IMR-90 (cell line): Measurements from ENCODE around the gene TANK. TPM values are rescaled to one million over a fixed set of nuclear protein-coding genes. Genes with fewer than 3 reads are reported as not detected.

Experiments
- ATAC-seq: fragments of 200-7000 bp; cut with Tn5 transposase; 2 replicates; pipeline ENCODE4 v1.9.1; 2020; ENCODE audit warnings: low read depth, mild to moderate bottlenecking, moderate library complexity
- BruUV-seq: library from RNA; stranded (reverse); fragments of 400-500 nt; replicated peaks from 2 replicates; lab custom pipeline; 2021; lab: Mats Ljungman, UMichigan
- CTCF ChIA-PET: fragments of 300-600 bp; formaldehyde crosslinking; extraction: SDS; loops from one replicate; lab custom pipeline; 2021; ENCODE audit warnings: antibody characterized with exemption; lab: Yijun Ruan, JAX
- POLR2A ChIA-PET: fragments of 300-600 bp; sonication (Branson Sonifier 250); formaldehyde crosslinking; loops from one replicate; lab custom pipeline; 2022; ENCODE audit warnings: antibody characterized with exemption; ENCODE audit not compliant: unreplicated experiment; lab: Charles Lee
- DNase-seq: peaks from one replicate; pipeline ENCODE4 v3.0.0; 2013
- H2AFZ ChIP-seq: replicated peaks from 2 replicates; pipeline ENCODE3; 2013; ENCODE audit warnings: low read length, mild to moderate bottlenecking; ENCODE audit not compliant: poor library complexity
- H2AK5ac ChIP-seq: 2 replicates; pipeline ENCODE4 v1.6.1; 2013; ENCODE audit warnings: low read depth, low read length, inconsistent platforms
- H2AK9ac ChIP-seq: replicated peaks from 2 replicates; pipeline ENCODE3; 2013; ENCODE audit warnings: mild to moderate bottlenecking, low read depth, low read length, moderate library complexity; ENCODE audit not compliant: poor library complexity
- H2BK120ac ChIP-seq: 2 replicates; pipeline ENCODE4 v1.6.1; 2013; ENCODE audit warnings: low read depth, low read length, inconsistent platforms
- H2BK15ac ChIP-seq: 3 replicates; pipeline ENCODE4 v1.6.1; 2013; ENCODE audit warnings: low read depth, low read length, inconsistent platforms
- H2BK20ac ChIP-seq: 2 replicates; pipeline ENCODE4 v1.6.1; 2013; ENCODE audit warnings: low read depth, mild to moderate bottlenecking, inconsistent platforms, low read length, moderate library complexity
- H2BK5ac ChIP-seq: 2 replicates; pipeline ENCODE4 v1.6.1; 2013; ENCODE audit warnings: mild to moderate bottlenecking, low read depth, low read length, inconsistent platforms; ENCODE audit not compliant: poor library complexity, severe bottlenecking
- H3K14ac ChIP-seq: replicated peaks from 2 replicates; pipeline ENCODE4 v1.6.1; 2013; ENCODE audit warnings: low read depth, low read length, inconsistent platforms
- H3K18ac ChIP-seq: 2 replicates; pipeline ENCODE4 v1.6.1; 2013; ENCODE audit warnings: low read depth, low read length, control low read depth
- H3K23ac ChIP-seq: 2 replicates; pipeline ENCODE4 v1.6.1; 2013; ENCODE audit warnings: low read depth, low read length, inconsistent platforms
- H3K27ac ChIP-seq: 2 replicates; pipeline ENCODE4 v1.5.1; 2013; ENCODE audit warnings: mild to moderate bottlenecking, control low read depth, low read length; ENCODE audit not compliant: insufficient read depth
- H3K27me3 ChIP-seq: 2 replicates; pipeline ENCODE4 v1.6.1; 2013; ENCODE audit warnings: low read length; ENCODE audit not compliant: control insufficient read depth, insufficient read depth
- H3K36me3 ChIP-seq: 2 replicates; pipeline ENCODE4 v1.6.1; 2013; ENCODE audit warnings: low read length, mixed read lengths; ENCODE audit not compliant: control insufficient read depth, insufficient read depth
- H3K4ac ChIP-seq: 2 replicates; pipeline ENCODE4 v1.6.1; 2013; ENCODE audit warnings: low read depth, low read length, inconsistent platforms
- H3K4me1 ChIP-seq: 2 replicates; pipeline ENCODE4 v1.6.1; 2013; ENCODE audit warnings: low read length, mixed read lengths; ENCODE audit not compliant: control insufficient read depth, insufficient read depth
- H3K4me2 ChIP-seq: 2 replicates; pipeline ENCODE4 v1.6.1; 2013; ENCODE audit warnings: low read depth, mild to moderate bottlenecking, control low read depth, low read length, moderate library complexity
- H3K4me3 ChIP-seq: 2 replicates; pipeline ENCODE4 v1.5.1; 2013; ENCODE audit warnings: low read depth, mild to moderate bottlenecking, control low read depth, low read length, moderate library complexity; ENCODE audit not compliant: insufficient read depth
- H3K56ac ChIP-seq: 2 replicates; pipeline ENCODE4 v1.6.1; 2013; ENCODE audit warnings: low read length, inconsistent platforms; ENCODE audit not compliant: insufficient read depth; ENCODE audit errors: extremely low read depth
- H3K79me1 ChIP-seq, 2 experiments: 2 replicates each; pipeline ENCODE4 v1.6.1; 2013; ENCODE audit warnings: low read length in 2 of 2, inconsistent platforms in 1 of 2, low read depth in 1 of 2
- H3K9ac ChIP-seq: 2 replicates; pipeline ENCODE4 v1.6.1; 2013; ENCODE audit warnings: low read depth, low read length, control low read depth
- H3K9me1 ChIP-seq: 2 replicates; pipeline ENCODE4 v1.6.1; 2013; ENCODE audit warnings: low read length, inconsistent platforms; ENCODE audit not compliant: insufficient read depth
- H3K9me3 ChIP-seq: 2 replicates; pipeline ENCODE4 v1.6.1; 2013; ENCODE audit warnings: low read length; ENCODE audit not compliant: control insufficient read depth, insufficient read depth
- H4K20me1 ChIP-seq: 2 replicates; pipeline ENCODE4 v1.6.1; 2013; ENCODE audit warnings: low read length, inconsistent platforms; ENCODE audit not compliant: insufficient read depth
- H4K5ac ChIP-seq: 2 replicates; pipeline ENCODE4 v1.6.1; 2013; ENCODE audit warnings: mild to moderate bottlenecking, low read depth, low read length, control low read depth
- H4K8ac ChIP-seq, 2 experiments: 2 replicates each; pipeline ENCODE4 v1.6.1; 2013; ENCODE audit warnings: low read depth in 2 of 2, low read length in 2 of 2, control low read depth in 1 of 2, inconsistent platforms in 1 of 2
- H4K91ac ChIP-seq: 2 replicates; pipeline ENCODE4 v1.6.1; 2013; ENCODE audit warnings: low read depth, low read length, inconsistent platforms; ENCODE audit not compliant: insufficient read depth
- CEBPB ChIP-seq: IDR thresholded peaks from 2 replicates; pipeline ENCODE4 v1.6.1; 2012; ENCODE audit warnings: low read depth, low read length, improper control_type of control experiment
- NFE2L2 ChIP-seq: fragments of 150-350 bp; IDR thresholded peaks from 2 replicates; pipeline ENCODE4 v1.6.1; 2016; ENCODE audit warnings: low read depth, mild to moderate bottlenecking, low read length
- RCOR1 ChIP-seq: IDR thresholded peaks from 2 replicates; pipeline ENCODE4 v1.6.1; 2012; ENCODE audit warnings: mild to moderate bottlenecking, low read length, improper control_type of control experiment; ENCODE audit not compliant: insufficient replicate concordance
- WGBS, 2 experiments: methylation state at CpG; one replicate each; pipeline versions ENCODE4 v1.1.5 to v1.1.7; 2013; ENCODE audit warnings: missing lambda C conversion rate in 2 of 2; ENCODE audit not compliant: insufficient read length in 1 of 2; ENCODE audit errors: extremely low coverage in 2 of 2; 5-methylcytosine and 5-hydroxymethylcytosine counted together
- dilution Hi-C: fragments of 300-500 bp; cut with HindIII; formaldehyde crosslinking; loops from one replicate; pipeline ENCODE4 v1.14.3; 2018; ENCODE audit warnings: low sequenced_read_pairs; ENCODE audit not compliant: unreplicated experiment
- in situ Hi-C: fragments of 300-500 bp; cut with MboI; formaldehyde crosslinking; loops from 3 replicates; pipeline ENCODE4 v1.14.3; 2019; ENCODE audit warnings: low sequenced_read_pairs, inconsistent platforms, mixed read lengths
- intact Hi-C: fragments of 100-400 bp; cut with micrococcal nuclease; formaldehyde crosslinking; loops from 2 replicates; pipeline ENCODE4 v1.10.0; 2022
- polyA plus RNA-seq, 3 experiments: library from polyadenylated mRNA; depleted of rRNA; stranded (reverse); fragments of >200 nt; gene quantifications; 2 replicates each; pipeline ENCODE4 v1.2.3, GENCODE V29; 2012; ENCODE audit warnings: low replicate concordance in 1 of 3
- total RNA-seq: library from RNA; depleted of rRNA; stranded (reverse); fragments of >200 nt; gene quantifications from 2 replicates; pipeline ENCODE4 v1.2.3, GENCODE V29; 2012
- TF ChIP-seq, protein P1 (sequence below): fragments of 150-350 bp; IDR thresholded peaks from 2 replicates; pipeline ENCODE4 v1.6.1; 2016; ENCODE audit warnings: low read depth, mild to moderate bottlenecking, low read length, moderate library complexity, borderline replicate concordance
- TF ChIP-seq, protein P2 (sequence below): conservative IDR thresholded peaks from 2 replicates; pipeline ENCODE4 v1.5.1; 2012; ENCODE audit warnings: mild to moderate bottlenecking, low read depth, low read length, improper control_type of control experiment

The TANK gene
- total and polyA plus RNA-seq, 2 of the 4 experiments (the other 2 are of a cell fraction) = 25.4 to 41.9 TPM

DNA sequence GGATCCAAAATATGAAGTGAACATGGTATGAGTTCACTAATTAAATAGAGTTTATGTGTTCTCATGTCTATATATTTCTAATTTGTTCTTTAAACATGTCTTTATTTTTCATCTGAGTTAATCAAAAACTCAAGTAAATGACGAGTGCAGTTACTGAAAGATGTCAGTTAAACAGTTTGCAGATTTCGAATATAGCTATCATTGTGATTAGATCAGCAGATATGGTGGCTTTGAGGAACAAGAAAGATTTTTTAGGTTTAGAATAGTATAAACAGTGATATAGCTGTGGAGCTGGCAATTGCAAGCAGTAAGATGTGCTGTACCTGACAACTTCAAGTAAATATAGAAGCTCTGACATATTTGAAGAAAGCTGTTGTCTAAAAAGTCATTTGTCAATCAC is 49.7 kb downstream of the TANK start:
- Histone ChIP-seq H3K56ac (no peak overlapping the region), H3K9me1 (no peaks in the 10 kb centered on the region), H3K79me1 (peaks cover 0 to 16% of the 10 kb centered on the region in 2 experiments; a peak in 2 of 4 replicates), H3K14ac (no peak overlapping the region), H3K4ac (no peak overlapping the region), H2AK9ac (no peak overlapping the region), H3K9ac (no peak overlapping the region), H3K36me3 (peaks cover 5% of the 10 kb centered on the region), H3K23ac (no peak overlapping the region), H3K27ac (no peak overlapping the region), H3K9me3 (peaks cover 2% of the 10 kb centered on the region), H2BK15ac (no peak overlapping the region), H4K20me1 (peaks cover 3% of the 10 kb centered on the region), H2BK120ac (no peak overlapping the region), H2AFZ (no peak overlapping the region), H4K5ac (no peak overlapping the region), H4K91ac (no peak overlapping the region), H2AK5ac (no peak overlapping the region), H3K4me1 (0 out of 2 replicates have a peak, but pooled peaks cover 2% of the 10 kb centered on the region), H2BK20ac (no peak overlapping the region), H3K4me3 (no peak overlapping the region), H2BK5ac (no peak overlapping the region), H4K8ac (no peak overlapping the region), H3K4me2 (no peak overlapping the region), H3K27me3 (no peaks in the 10 kb centered on the region), H3K18ac (no peak overlapping the region)
- DNase-seq = no peak
- intact Hi-C loops = no loop called here
- ChIA-PET POLR2A (no interaction called here), CTCF (no interaction called here)
- dilution Hi-C loops = no loop called here
- TF ChIP-seq, protein P1, sequence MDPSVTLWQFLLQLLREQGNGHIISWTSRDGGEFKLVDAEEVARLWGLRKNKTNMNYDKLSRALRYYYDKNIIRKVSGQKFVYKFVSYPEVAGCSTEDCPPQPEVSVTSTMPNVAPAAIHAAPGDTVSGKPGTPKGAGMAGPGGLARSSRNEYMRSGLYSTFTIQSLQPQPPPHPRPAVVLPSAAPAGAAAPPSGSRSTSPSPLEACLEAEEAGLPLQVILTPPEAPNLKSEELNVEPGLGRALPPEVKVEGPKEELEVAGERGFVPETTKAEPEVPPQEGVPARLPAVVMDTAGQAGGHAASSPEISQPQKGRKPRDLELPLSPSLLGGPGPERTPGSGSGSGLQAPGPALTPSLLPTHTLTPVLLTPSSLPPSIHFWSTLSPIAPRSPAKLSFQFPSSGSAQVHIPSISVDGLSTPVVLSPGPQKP = no peak
- TF ChIP-seq NFE2L2 (no peak), CEBPB (no peak), RCOR1 (no peak)
- TF ChIP-seq, protein P2, sequence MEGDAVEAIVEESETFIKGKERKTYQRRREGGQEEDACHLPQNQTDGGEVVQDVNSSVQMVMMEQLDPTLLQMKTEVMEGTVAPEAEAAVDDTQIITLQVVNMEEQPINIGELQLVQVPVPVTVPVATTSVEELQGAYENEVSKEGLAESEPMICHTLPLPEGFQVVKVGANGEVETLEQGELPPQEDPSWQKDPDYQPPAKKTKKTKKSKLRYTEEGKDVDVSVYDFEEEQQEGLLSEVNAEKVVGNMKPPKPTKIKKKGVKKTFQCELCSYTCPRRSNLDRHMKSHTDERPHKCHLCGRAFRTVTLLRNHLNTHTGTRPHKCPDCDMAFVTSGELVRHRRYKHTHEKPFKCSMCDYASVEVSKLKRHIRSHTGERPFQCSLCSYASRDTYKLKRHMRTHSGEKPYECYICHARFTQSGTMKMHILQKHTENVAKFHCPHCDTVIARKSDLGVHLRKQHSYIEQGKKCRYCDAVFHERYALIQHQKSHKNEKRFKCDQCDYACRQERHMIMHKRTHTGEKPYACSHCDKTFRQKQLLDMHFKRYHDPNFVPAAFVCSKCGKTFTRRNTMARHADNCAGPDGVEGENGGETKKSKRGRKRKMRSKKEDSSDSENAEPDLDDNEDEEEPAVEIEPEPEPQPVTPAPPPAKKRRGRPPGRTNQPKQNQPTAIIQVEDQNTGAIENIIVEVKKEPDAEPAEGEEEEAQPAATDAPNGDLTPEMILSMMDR = no peak
- in situ Hi-C loops = no loop called here
- ATAC-seq = no peak
- WGBS, 2 experiments = no CpG with 5 or more reads among the region's 2 CpGs
- BruUV-seq = no TSS peak
